Activated CD4-positive, alpha-beta T cell treated with anti-CD3 and anti-CD28 coated beads for 4 hours (primary cell): ENCODE results near the gene CSMD2.

Source experiments
- DNase-seq, 2 donors: peaks; one replicate each; pipeline ENCODE4 v3.0.0-alpha.2; 2020

CSMD2 gene

GRCh38 chr1:33706634-33707255, 458.3 kb downstream of the CSMD2 start:
- DNase-seq, result no peak

- DNase-seq, result no peak
These were observed 461.6 kb downstream of the CSMD2 start for GRCh38 chr1:33703464-33703863.

GRCh38 chr1:33698361-33699035, 466.5 kb downstream of the CSMD2 start:
- DNase-seq, result no peak

DNA sequence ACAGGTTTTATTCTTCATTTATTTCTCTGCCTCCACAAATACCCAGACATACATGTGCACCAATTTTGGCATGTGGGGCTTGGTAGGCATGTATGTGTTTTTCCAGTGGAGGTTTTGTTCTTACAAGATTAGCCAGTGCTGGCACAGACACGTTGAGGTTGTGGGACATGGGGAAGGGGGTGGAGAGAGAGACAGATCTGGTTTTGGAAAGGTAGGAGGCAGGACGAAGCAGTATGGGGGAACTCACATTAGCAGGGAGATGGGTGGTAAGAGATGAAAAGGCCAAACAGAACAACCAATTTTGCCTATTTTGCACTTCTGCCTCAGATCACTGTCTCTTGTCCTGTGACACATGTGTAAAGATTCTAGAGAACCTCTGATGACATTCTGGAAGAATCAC, 467.2 kb downstream of the CSMD2 start:
- no peak for DNase-seq

DNA sequence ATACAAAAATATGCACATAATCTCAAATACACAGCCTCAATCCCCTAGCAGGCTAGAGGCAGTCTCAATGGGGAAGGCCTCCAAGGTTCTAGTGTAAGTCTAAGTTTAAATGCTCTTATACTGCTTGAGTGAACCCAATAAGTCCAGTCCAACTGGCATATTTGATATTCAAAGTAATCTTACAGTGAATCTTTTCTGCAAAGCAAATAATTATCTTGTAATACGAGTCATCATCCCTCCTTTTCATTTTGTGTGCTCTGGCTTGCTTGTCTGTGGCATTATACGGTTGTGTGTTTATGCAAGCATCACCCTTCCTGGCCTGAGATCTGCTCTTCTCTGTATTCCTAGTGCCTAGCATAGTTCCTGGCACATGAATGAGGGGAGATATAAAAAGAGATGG, 468.1 kb downstream of the CSMD2 start:
- no peak for DNase-seq

GRCh38 chr1:33696311-33696710, 468.7 kb downstream of the CSMD2 start:
- no peak for DNase-seq

- DNase-seq, result no peak
These were observed 472.5 kb downstream of the CSMD2 start for GRCh38 chr1:33692206-33693188.

DNA sequence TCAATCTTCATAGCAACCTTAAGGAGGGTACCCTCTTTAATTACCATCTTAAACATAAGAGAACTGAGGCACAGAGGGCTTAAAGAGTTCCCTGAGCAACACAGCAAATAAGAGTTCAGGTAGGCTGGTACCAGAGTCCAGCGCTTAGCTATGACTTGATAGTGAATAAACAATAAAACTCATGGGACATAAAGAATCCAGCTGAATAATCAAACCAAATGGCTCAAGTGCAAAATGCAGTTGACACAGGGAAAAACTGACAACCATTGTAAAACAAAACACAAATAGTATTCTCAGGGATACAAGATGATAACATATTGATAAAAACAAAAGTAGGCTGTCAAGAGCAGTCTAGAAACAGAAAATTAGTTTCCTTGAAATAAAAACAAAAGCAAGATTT, 478.0 kb downstream of the CSMD2 start:
- no peak for DNase-seq

GRCh38 chr1:33686551-33686950, 478.5 kb downstream of the CSMD2 start:
- DNase-seq, result no peak

DNA sequence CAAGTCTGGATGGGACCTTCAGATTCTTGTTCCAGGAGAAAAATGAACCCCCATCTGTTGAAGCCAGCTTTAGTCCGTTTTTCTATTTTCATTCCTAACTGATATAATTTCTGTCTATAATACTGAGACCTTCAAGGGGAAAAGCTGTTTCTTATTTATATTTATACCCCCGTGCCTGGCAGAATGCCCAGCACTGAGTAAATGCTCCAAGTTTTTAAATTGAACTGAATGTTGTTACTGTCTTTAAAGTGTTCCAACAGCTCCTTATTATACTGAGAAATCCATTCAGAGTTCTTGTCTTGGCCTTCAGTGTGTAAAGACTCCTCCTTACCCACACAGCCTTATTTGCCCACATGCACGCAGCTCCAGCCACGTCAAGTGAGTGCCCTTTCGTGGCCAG, 479.8 kb downstream of the CSMD2 start:
- no peak for DNase-seq

- DNase-seq, result no peak
These were observed 480.4 kb downstream of the CSMD2 start for GRCh38 chr1:33684396-33685179.

GRCh38 chr1:33683913-33684312, 481.1 kb downstream of the CSMD2 start:
- no peak for DNase-seq

GRCh38 chr1:33682371-33682770, 482.7 kb downstream of the CSMD2 start:
- no peak for DNase-seq

DNA sequence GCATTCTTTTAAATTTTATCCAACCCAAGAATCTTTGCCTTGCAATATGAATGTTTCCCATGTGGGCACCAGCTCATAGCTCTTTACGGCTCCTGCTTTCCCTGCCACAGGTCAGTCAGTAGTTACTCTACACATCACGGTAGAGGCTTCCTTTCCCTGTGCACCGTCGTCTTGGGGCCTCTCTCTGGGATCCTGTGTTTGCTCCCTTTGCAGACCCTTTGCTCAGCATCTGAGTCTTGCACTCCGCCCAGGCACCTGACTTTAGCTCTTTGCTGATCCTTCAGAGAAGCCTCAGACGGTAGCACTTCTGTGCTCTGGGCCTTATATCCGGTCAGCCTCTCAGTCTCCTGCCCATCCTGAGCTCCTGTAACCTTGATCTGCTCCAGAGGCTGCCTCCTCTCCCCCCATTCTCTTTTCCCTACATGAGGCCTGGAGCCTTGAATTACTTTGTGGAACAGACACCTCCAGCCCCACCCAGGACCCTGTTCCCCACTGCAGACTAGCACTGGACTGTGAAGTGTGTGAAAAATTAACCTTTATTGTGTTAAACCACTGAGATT, 484.7 kb downstream of the CSMD2 start:
- no peak for DNase-seq

DNA sequence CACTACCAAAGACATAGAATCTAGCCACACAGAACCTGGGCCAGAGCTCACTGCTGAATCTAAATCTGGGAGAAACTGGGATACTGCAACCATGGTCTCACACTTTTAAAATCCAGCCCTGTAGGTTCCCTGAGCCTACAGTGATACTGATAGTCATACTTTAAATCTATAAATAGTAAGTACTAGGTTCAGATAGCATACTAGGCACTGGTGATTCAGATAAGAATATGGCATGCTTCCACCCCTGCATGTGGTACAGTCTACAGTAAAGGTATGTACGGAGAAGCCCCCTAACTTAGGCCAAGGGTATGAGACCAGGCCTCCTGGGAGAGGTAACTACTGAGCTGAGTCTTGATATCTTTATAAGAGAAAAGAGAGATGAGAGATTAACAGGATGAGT, 494.5 kb downstream of the CSMD2 start:
- no peak for DNase-seq

DNA sequence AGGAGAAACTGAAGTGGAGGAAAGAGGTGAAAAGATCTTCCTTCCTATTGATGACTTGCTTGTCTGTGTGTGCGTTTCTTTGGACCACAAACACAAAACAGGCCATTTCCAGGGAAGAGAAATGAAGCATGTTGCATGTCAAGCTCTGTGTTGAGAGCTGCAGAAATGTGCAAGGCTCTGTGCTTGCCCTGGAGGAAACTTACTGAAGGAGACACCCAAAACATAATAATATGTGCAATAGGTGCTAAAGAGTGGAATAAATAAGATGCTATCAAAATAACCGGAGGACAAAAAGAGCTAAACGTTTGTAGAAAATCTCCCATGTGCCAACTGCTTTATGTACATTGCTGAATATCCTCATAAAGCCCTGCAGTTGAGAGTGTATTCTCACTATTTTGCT, 496.3 kb downstream of the CSMD2 start:
- DNase-seq, result no peak

DNA sequence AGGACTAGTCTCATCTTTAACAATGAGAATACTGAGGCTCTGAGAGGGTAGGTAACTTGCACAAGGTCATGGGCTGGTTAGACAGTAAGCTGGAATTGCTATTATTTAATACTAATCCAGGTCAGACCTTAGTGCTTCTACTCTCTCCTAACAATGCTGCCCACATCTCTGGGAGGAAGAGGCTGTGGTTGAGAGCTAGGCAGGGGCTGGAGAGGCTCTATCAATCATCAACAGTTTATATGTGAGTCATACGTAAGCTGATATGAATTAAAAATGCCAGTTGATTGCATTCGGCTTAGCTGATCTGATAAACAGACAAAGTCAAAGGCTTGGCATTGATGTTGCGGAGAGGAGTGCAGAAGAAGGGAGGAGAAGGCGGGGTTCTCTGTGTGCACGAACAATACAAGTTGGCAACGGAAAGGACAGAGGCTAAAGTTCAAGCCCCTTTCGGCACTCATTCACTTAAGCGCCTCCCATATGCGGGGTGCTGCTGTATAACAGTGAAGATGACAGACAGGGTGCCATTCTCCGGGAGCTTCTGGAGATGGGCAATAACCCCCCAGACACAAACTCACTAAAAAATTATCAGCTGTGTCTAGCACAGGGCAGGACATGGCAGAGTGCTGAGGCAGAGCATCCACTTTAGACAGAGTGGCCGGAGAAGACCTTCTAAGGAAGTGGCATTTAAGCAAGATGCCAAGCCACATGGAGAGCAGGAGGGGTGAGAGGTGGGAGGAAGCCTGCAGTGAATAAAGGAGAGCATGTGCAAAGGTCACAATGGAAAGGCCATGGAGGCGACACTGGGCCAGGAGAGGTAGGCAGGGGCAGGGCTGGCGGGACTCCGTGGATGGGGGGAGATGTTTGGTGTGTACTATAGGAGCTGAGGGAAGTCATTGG, 497.4 kb downstream of the CSMD2 start:
- no peak for DNase-seq

DNA sequence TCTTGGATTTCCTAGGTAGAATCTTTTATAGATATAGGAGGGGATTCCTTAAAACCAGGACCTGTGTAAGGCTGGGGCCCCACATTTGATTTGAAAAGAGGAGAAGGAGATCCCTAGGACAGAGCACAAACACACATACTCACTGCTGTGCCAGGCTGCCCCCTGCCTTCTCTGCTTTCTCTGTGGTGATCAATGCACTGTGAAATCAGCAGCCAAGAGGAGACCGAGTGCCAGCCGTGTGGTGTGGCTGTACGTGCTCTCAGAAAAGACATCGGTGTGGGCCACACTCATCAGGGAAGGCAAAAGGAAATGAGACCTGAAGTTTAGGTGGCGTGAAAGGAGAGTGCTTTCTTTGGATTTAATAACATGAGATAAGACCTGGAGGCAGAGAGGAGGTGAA, 498.4 kb downstream of the CSMD2 start:
- no peak for DNase-seq

GRCh38 chr1:33661811-33662454, 503.1 kb downstream of the CSMD2 start:
- no peak for DNase-seq

GRCh38 chr1:33660956-33661355, 504.1 kb downstream of the CSMD2 start:
- no peak for DNase-seq

DNA sequence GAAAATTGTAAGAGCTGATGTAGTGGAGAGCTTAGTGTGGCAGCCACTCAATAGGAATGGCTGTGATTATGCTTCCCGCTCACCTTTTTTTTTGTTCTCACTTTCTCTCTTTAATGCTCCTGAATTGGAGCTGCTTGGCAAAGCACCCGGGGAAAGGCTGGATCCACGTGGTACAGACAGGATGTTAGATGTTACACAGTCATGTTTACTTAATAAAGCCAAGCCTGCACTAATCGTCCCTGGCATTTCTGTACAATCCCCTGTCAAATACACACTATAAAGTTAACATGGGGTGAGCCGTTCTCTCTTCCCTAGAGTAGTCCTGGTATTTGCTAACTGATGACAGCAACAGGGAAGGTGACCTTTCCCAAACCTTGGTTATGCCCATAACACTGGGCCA, 504.8 kb downstream of the CSMD2 start:
- no peak for DNase-seq
